Measurements from ENCODE around the gene ADAT3.

DNA sequence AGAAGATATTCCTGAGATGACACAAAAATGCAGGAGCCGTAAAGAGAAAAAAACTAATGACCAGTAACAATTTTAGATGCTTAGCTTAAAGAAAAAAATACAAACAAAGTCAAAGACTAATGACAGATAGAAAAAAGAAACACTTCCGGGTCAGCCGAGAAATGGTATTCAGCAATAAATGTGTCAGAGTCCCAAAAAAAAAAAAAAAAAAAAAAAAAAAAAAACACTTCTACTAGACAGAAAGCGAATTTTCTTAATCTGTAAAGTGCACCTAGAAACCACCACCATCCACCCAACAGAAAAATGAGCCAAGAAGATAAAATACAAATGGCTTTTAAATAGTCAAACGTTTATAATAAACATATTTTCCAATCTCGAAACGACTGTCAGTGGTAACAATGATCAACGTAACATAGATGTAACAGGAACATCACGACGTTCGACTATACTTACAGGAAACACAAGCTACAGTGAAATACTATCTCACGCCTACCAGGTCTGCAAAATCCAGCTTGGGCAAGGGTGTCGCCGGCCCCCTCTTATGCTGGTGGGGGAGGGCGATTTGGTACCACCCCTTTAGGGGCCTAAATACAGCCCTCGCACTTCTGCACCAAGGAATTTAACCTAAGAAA is 30.5 kb upstream of the ADAT3 start:
- TF ChIP-seq POLR2AphosphoS5 (IDR thresholded peaks at IDR 0.05; ENCODE audit: borderline replicate concordance, low read depth, low read length) = no peak
- no peak for TF ChIP-seq EZH2 (IDR thresholded peaks at IDR 0.05)
